ENCODE data around the gene PI4KB.

DNA sequence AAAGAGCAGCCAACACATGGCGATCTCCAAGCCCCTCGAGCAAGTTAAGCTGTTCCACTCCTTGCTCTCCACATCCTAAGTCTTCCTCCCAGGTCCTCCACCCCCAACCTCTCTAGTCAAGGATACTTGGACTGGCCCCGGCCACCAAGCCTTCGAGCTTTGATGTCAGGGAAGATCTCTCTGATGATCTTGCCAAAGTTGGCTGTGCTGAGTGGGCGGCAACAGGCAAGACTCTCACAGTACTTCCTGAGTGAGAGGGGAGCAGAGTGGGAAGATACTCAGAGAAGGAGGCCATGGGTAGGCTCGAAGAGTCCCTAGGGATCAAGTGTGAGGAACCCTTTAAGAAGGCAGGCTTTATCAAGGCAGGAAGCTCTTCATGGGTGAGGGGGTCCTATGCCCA lies 17.1 kb upstream of the PI4KB start:
- TF ChIP-seq, protein P1, sequence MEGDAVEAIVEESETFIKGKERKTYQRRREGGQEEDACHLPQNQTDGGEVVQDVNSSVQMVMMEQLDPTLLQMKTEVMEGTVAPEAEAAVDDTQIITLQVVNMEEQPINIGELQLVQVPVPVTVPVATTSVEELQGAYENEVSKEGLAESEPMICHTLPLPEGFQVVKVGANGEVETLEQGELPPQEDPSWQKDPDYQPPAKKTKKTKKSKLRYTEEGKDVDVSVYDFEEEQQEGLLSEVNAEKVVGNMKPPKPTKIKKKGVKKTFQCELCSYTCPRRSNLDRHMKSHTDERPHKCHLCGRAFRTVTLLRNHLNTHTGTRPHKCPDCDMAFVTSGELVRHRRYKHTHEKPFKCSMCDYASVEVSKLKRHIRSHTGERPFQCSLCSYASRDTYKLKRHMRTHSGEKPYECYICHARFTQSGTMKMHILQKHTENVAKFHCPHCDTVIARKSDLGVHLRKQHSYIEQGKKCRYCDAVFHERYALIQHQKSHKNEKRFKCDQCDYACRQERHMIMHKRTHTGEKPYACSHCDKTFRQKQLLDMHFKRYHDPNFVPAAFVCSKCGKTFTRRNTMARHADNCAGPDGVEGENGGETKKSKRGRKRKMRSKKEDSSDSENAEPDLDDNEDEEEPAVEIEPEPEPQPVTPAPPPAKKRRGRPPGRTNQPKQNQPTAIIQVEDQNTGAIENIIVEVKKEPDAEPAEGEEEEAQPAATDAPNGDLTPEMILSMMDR (IDR thresholded peaks at IDR 0.05 in 4 of 5, conservative IDR thresholded peaks at IDR 0.05 in 1 of 5) = no peak
- no peak for TF ChIP-seq POLR2A (IDR thresholded peaks at IDR 0.05)
